Measurements from ENCODE around the gene DCUN1D5. TPM values are rescaled to one million over a fixed set of nuclear protein-coding genes. Genes with fewer than 3 reads are reported as not detected.

DCUN1D5 gene
- total and polyA plus RNA-seq, 2 of the 8 experiments (the other 6 are each of a cell fraction or from before 2014, with no cell fraction given): 76.1 to 95.4 TPM

DNA sequence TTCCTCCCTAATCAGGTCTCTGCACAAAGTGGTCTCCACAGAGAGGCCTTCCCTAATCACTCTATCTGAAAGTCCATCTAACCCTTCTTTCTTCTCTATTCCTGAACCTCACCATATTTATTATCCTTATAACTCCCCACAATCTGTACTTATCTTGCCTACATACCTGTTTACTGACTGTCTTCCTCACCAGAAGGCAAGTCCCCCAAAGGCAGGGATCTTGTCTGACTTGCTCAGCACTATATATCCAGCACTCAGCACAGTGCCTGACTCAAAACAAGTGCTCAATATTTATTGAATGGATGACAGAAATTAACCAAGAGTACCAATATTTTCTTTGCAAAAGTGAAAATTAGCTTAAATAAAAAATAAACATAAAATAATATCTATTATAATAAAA, 5.5 kb downstream of the DCUN1D5 start:
- POLR2A ChIA-PET (ENCODE audit: partially characterized antibody): interaction anchor here (0.8 kb wide), 1 partner anchor 8 kb away, joined by 3 read pairs; no protein-coding TSS in a partner anchor
- Histone ChIP-seq H2BK12ac (ENCODE audit: low read depth, low read length) (no peak overlapping the region), H3K23ac (ENCODE audit: insufficient read length) (no peak overlapping the region), H2BK120ac (replicated peaks; ENCODE audit: low read depth, low read length) (no peak overlapping the region), H4K20me1 (replicated peaks in 1 of 2; ENCODE audit: control insufficient read depth in 1 of 2, insufficient read depth in 2 of 2, low read length in 2 of 2) (peaks cover 2 to 5% of the 10 kb centered on the region in 2 experiments), H2AK5ac (ENCODE audit: low read depth, low read length) (no peak overlapping the region), H3K18ac (ENCODE audit: extremely low read depth, low read length) (no peak overlapping the region), H3K9me3 (ENCODE audit: insufficient read depth in 2 of 2, low read depth in 1 of 2, low read length in 1 of 2) (no peaks in the 10 kb centered on the region), H3K9ac (replicated peaks in 1 of 4; ENCODE audit: extremely low read depth in 1 of 4, low read depth in 3 of 4, low read length in 3 of 4) (no peak overlapping the region), H3K56ac (replicated peaks; ENCODE audit: insufficient read length, low read depth, low read length) (no peak overlapping the region), H4K8ac (ENCODE audit: extremely low read depth, insufficient read depth, low read length) (no peak overlapping the region), H2AFZ (ENCODE audit: low read length) (no peak overlapping the region), H3K4me2 (ENCODE audit: insufficient read depth in 1 of 2, low read depth in 2 of 2, low read length in 2 of 2) (no peak overlapping the region), H3K27me3 (replicated peaks in 1 of 4; ENCODE audit: control insufficient read depth in 3 of 4, extremely low read depth in 1 of 4, insufficient read depth in 3 of 4, low read length in 3 of 4) (no peaks in the 10 kb centered on the region), H3K4ac (replicated peaks; ENCODE audit: insufficient read length, low read depth, low read length) (no peak overlapping the region), H3K14ac (ENCODE audit: insufficient read length) (no peak overlapping the region), H4K91ac (replicated peaks; ENCODE audit: insufficient read length, low read length) (no peak overlapping the region), H4K5ac (ENCODE audit: insufficient read length, low read depth, low read length) (no peak overlapping the region), H3K79me2 (ENCODE audit: control insufficient read depth in 1 of 2, insufficient read depth in 2 of 2, low read length in 2 of 2) (peaks cover 10 to 93% of the 10 kb centered on the region in 2 experiments), H3K27ac (ENCODE audit: low read depth, low read length) (no peak overlapping the region), H3K36me3 (ENCODE audit: control insufficient read depth in 2 of 4, insufficient read depth in 4 of 4, low read length in 3 of 4) (peaks cover 2 to 81% (median 14%) of the 10 kb centered on the region in 4 experiments; a peak in 7 of 8 replicates), H3K23me2 (ENCODE audit: low read depth, low read length) (no peaks in the 10 kb centered on the region), H3K79me1 (ENCODE audit: low read depth, low read length) (no peaks in the 10 kb centered on the region), H3K4me1 (replicated peaks in 1 of 4; ENCODE audit: control insufficient read depth in 3 of 4, insufficient read depth in 4 of 4, low read length in 3 of 4) (no peaks in the 10 kb centered on the region), H2BK20ac (ENCODE audit: low read length) (no peak overlapping the region), H2BK15ac (ENCODE audit: low read length) (no peak overlapping the region), H2BK5ac (ENCODE audit: low read depth, low read length) (no peak overlapping the region), H3K4me3 (ENCODE audit: extremely low read depth in 1 of 4, insufficient read depth in 2 of 4, low read depth in 3 of 4, low read length in 4 of 4) (no peak overlapping the region)
- no peak for FAIRE-seq
- CTCF ChIA-PET (ENCODE audit: partially characterized antibody): interaction anchor here (1.0 to 2.2 kb wide), 2 partner anchors 22 to 32 kb away, joined by 4 to 8 read pairs; partner anchors contain the start of gene DYNC2H1
- TF ChIP-seq, protein P1, sequence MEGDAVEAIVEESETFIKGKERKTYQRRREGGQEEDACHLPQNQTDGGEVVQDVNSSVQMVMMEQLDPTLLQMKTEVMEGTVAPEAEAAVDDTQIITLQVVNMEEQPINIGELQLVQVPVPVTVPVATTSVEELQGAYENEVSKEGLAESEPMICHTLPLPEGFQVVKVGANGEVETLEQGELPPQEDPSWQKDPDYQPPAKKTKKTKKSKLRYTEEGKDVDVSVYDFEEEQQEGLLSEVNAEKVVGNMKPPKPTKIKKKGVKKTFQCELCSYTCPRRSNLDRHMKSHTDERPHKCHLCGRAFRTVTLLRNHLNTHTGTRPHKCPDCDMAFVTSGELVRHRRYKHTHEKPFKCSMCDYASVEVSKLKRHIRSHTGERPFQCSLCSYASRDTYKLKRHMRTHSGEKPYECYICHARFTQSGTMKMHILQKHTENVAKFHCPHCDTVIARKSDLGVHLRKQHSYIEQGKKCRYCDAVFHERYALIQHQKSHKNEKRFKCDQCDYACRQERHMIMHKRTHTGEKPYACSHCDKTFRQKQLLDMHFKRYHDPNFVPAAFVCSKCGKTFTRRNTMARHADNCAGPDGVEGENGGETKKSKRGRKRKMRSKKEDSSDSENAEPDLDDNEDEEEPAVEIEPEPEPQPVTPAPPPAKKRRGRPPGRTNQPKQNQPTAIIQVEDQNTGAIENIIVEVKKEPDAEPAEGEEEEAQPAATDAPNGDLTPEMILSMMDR (IDR thresholded peaks at IDR 0.05; ENCODE audit: control extremely low read depth in 1 of 3, insufficient read depth in 1 of 3, low read depth in 1 of 3, low read length in 3 of 3): no peak
- no peak for DNase-seq (ENCODE audit: low read depth in 1 of 2, low spot score in 2 of 2)
